ENCODE results near the gene GBP7. TPM values are rescaled to one million over a fixed set of nuclear protein-coding genes. Genes with fewer than 3 reads are reported as not detected.

GBP7 gene
- total RNA-seq, 1 experiment from 2014 or later, result not detected

- no peaks in the 10 kb centered on the region for H3K36me3 Mint-ChIP-seq (ENCODE audit: insufficient read depth, unreplicated experiment)
- H3K4me3 Mint-ChIP-seq (ENCODE audit: unreplicated experiment), result no peak overlapping the region
- POLR2A ChIA-PET, result interaction anchor here (0.8 kb wide), 1 partner anchor 100 kb away, joined by 3 read pairs; no protein-coding TSS in a partner anchor
- BruUV-seq (replicated peaks), result no TSS peak
- DNase-seq (ENCODE audit: unreplicated experiment), result no peak
- H3K27me3 Mint-ChIP-seq (ENCODE audit: insufficient read depth, unreplicated experiment), result no peaks in the 10 kb centered on the region
- no peak for TF ChIP-seq CTCF (IDR thresholded peaks at IDR 0.05; ENCODE audit: unreplicated experiment)
- intact Hi-C loops (cut with micrococcal nuclease), result no loop called here
- CTCF ChIA-PET, result no interaction called here
- no peaks in the 10 kb centered on the region for H3K9me3 Mint-ChIP-seq (ENCODE audit: unreplicated experiment)
- no peak overlapping the region for H3K27ac Mint-ChIP-seq (ENCODE audit: low read depth, unreplicated experiment)
- no peaks in the 10 kb centered on the region for H3K4me1 Mint-ChIP-seq (ENCODE audit: insufficient read depth, unreplicated experiment)
Observed at GRCh38 chr1:89198081-89198480, 22.3 kb upstream of the GBP7 start.

- H3K27ac Mint-ChIP-seq (ENCODE audit: low read depth, unreplicated experiment), result no peak overlapping the region
- H3K27me3 Mint-ChIP-seq (ENCODE audit: insufficient read depth, unreplicated experiment), result no peaks in the 10 kb centered on the region
- BruUV-seq (replicated peaks), result no TSS peak
Observed at GRCh38 chr1:89195476-89195875, 19.7 kb upstream of the GBP7 start.

GRCh38 chr1:89191314-89191713, 15.5 kb upstream of the GBP7 start:
- ChIA-PET CTCF (no interaction called here), POLR2A (no interaction called here)
- DNase-seq (ENCODE audit: unreplicated experiment), result no peak
- Mint-ChIP-seq H3K4me3 (ENCODE audit: unreplicated experiment) (no peak overlapping the region), H3K36me3 (ENCODE audit: insufficient read depth, unreplicated experiment) (no peaks in the 10 kb centered on the region), H3K27ac (ENCODE audit: low read depth, unreplicated experiment) (no peak overlapping the region), H3K4me1 (ENCODE audit: insufficient read depth, unreplicated experiment) (no peaks in the 10 kb centered on the region), H3K27me3 (ENCODE audit: insufficient read depth, unreplicated experiment) (no peaks in the 10 kb centered on the region), H3K9me3 (ENCODE audit: unreplicated experiment) (no peaks in the 10 kb centered on the region)
- intact Hi-C loops (cut with micrococcal nuclease), result no loop called here
- BruUV-seq (replicated peaks), result no TSS peak
- TF ChIP-seq CTCF (IDR thresholded peaks at IDR 0.05; ENCODE audit: unreplicated experiment), result no peak

More at GRCh38 chr1:89195476-89195875, 19.7 kb upstream of the GBP7 start:
- no peak for TF ChIP-seq CTCF (IDR thresholded peaks at IDR 0.05; ENCODE audit: unreplicated experiment)
- POLR2A ChIA-PET, result no interaction called here
- H3K4me3 Mint-ChIP-seq (ENCODE audit: unreplicated experiment), result no peak overlapping the region
- H3K9me3 Mint-ChIP-seq (ENCODE audit: unreplicated experiment), result no peaks in the 10 kb centered on the region
- no peaks in the 10 kb centered on the region for H3K4me1 Mint-ChIP-seq (ENCODE audit: insufficient read depth, unreplicated experiment)
- intact Hi-C loops (cut with micrococcal nuclease), result no loop called here
- H3K36me3 Mint-ChIP-seq (ENCODE audit: insufficient read depth, unreplicated experiment), result no peaks in the 10 kb centered on the region
- CTCF ChIA-PET, result no interaction called here
- DNase-seq (ENCODE audit: unreplicated experiment), result no peak

- TF ChIP-seq CTCF (IDR thresholded peaks at IDR 0.05; ENCODE audit: unreplicated experiment), result no peak
- intact Hi-C loops (cut with micrococcal nuclease), result no loop called here
- Mint-ChIP-seq H3K27me3 (ENCODE audit: insufficient read depth, unreplicated experiment) (no peaks in the 10 kb centered on the region), H3K9me3 (ENCODE audit: unreplicated experiment) (no peaks in the 10 kb centered on the region), H3K4me1 (ENCODE audit: insufficient read depth, unreplicated experiment) (no peaks in the 10 kb centered on the region), H3K4me3 (ENCODE audit: unreplicated experiment) (no peak overlapping the region), H3K36me3 (ENCODE audit: insufficient read depth, unreplicated experiment) (no peaks in the 10 kb centered on the region), H3K27ac (ENCODE audit: low read depth, unreplicated experiment) (no peak overlapping the region)
- POLR2A ChIA-PET, result no interaction called here
- CTCF ChIA-PET, result interaction anchor here (1.0 kb wide), 1 partner anchor 206 kb away, joined by 5 read pairs; no protein-coding TSS in a partner anchor
- no TSS peak for BruUV-seq (replicated peaks)
- no peak for DNase-seq (ENCODE audit: unreplicated experiment)
Observed at GRCh38 chr1:89190017-89190416, 14.2 kb upstream of the GBP7 start.
